ENCODE data around the gene CLCA2. TPM values are rescaled to one million over a fixed set of nuclear protein-coding genes. Genes with fewer than 3 reads are reported as not detected.
A peak's percentile ranks its signal among the peaks of the same experiment; 100 is the strongest.
"Not testable (repeated sequence)": the region's sequence is repeated elsewhere in the genome, so short reads cannot be mapped to it uniquely, and the experiment has no call there.

Gene CLCA2
- total and polyA plus RNA-seq, 4 donors, result not detected

GRCh38 chr1:86500714-86501113 is 76.7 kb downstream of the CLCA2 start:
- H3K27me3 ChIP-seq (ENCODE audit: control insufficient read depth in 4 of 4, insufficient read depth in 4 of 4, low read length in 3 of 4), result no peaks in the 10 kb centered on the region
- no peaks in the 10 kb centered on the region for H3K9me3 ChIP-seq (ENCODE audit: control insufficient read depth in 4 of 4, low read length in 3 of 4)
- H3K4me1 ChIP-seq (ENCODE audit: control insufficient read depth in 4 of 4, insufficient read depth in 4 of 4, low read length in 3 of 4), result peaks cover 0 to 5% (median 2%) of the 10 kb centered on the region in 4 donors
- no peak for DNase-seq (ENCODE audit: low spot score)
- H3K36me3 ChIP-seq (ENCODE audit: control insufficient read depth in 4 of 4, insufficient read depth in 3 of 4, low read depth in 1 of 4, low read length in 3 of 4), result no peaks in the 10 kb centered on the region
- no peak overlapping the region for H3K4me3 ChIP-seq (ENCODE audit: low read depth in 1 of 3, low read length in 3 of 3)
- 92% methylated on average over 2 of the region's 2 CpGs for WGBS
- no peak overlapping the region for H3K27ac ChIP-seq (ENCODE audit: low read depth in 1 of 2, low read length in 2 of 2)
- TF ChIP-seq CTCF (IDR thresholded peaks at IDR 0.05; ENCODE audit: low read depth, low read length, missing input control) (no peak), GABPA (IDR thresholded peaks at IDR 0.05 in 1 of 2, conservative IDR thresholded peaks at IDR 0.05 in 1 of 2) (no peak), SP1 (IDR thresholded peaks at IDR 0.05) (no peak), ATF3 (IDR thresholded peaks at IDR 0.05) (no peak), REST (IDR thresholded peaks at IDR 0.05) (no peak), RXRA (IDR thresholded peaks at IDR 0.05) (no peak), MAX (IDR thresholded peaks at IDR 0.05) (no peak), HNF4G (IDR thresholded peaks at IDR 0.05) (no peak), ZBTB33 (IDR thresholded peaks at IDR 0.05) (no peak), JUND (IDR thresholded peaks at IDR 0.05) (no peak), TAF1 (conservative IDR thresholded peaks at IDR 0.05) (no peak), FOXA1 (IDR thresholded peaks at IDR 0.05) (no peak), FOXA2 (IDR thresholded peaks at IDR 0.05) (no peak)
- H3K9ac ChIP-seq (ENCODE audit: low read depth in 1 of 2, low read length in 2 of 2), result no peak overlapping the region

GRCh38 chr1:86502125-86502646 is 78.2 kb downstream of the CLCA2 start:
- H3K36me3 ChIP-seq (ENCODE audit: control insufficient read depth in 4 of 4, insufficient read depth in 3 of 4, low read depth in 1 of 4, low read length in 3 of 4); DNase-seq (ENCODE audit: low spot score); H3K9ac ChIP-seq (ENCODE audit: low read depth in 1 of 2, low read length in 2 of 2); H3K27me3 ChIP-seq (ENCODE audit: control insufficient read depth in 4 of 4, insufficient read depth in 4 of 4, low read length in 3 of 4); H3K9me3 ChIP-seq (ENCODE audit: control insufficient read depth in 4 of 4, low read length in 3 of 4); H3K4me1 ChIP-seq (ENCODE audit: control insufficient read depth in 4 of 4, insufficient read depth in 4 of 4, low read length in 3 of 4); H3K27ac ChIP-seq (ENCODE audit: low read depth in 1 of 2, low read length in 2 of 2): not testable (repeated sequence)
- H3K4me3 ChIP-seq (ENCODE audit: low read depth in 1 of 3, low read length in 3 of 3), result peak overlapping the region in 2 of 3 donors; percentile 18 to 25
- 20% methylated on average over 16 of the region's 16 CpGs for WGBS
- TF ChIP-seq RAD21 (IDR thresholded peaks at IDR 0.05) (peak; percentile 51 to 72), CTCF (IDR thresholded peaks at IDR 0.05; ENCODE audit: low read depth, low read length, missing input control) (peak; percentile 31)

All from liver (tissue), 9 donors.